Endothelial cell of umbilical vein (primary cell): ENCODE data around the gene RCOR3. TPM values are rescaled to one million over a fixed set of nuclear protein-coding genes. Genes with fewer than 3 reads are reported as not detected.

Experiments
- BruUV-seq: library from RNA; stranded (reverse); fragments of 400-500 nt; replicated peaks from 2 replicates; lab custom pipeline; 2021; lab: Mats Ljungman, UMichigan
- CTCF ChIA-PET: fragments of 300-600, 350-600 bp; sonication (Branson Sonifier 250); formaldehyde crosslinking; loops from one replicate; lab custom pipeline; 2021; ENCODE audit warnings: antibody characterized with exemption, inconsistent platforms; lab: Charles Lee
- POLR2A ChIA-PET: fragments of 300-600, 350-600 bp; sonication (Branson Sonifier 250); formaldehyde crosslinking; loops from one replicate; lab custom pipeline; 2021; ENCODE audit warnings: antibody characterized with exemption, inconsistent platforms; lab: Charles Lee
- DNase-seq: peaks from one replicate; pipeline ENCODE4 v3.0.0-alpha.2; 2011; ENCODE audit warnings: low read depth, low spot score
- FAIRE-seq: peaks from 2 replicates; lab custom pipeline; 2011; peaks lifted over from hg19 to GRCh38; lab: Jason Lieb, UNC
- H2AFZ ChIP-seq: 2 replicates; pipeline ENCODE4 v1.6.0; 2012; ENCODE audit warnings: low read depth, low read length, control low read depth, inconsistent platforms
- H3K27ac ChIP-seq: 2 replicates; pipeline ENCODE4 v1.5.1; 2011; ENCODE audit warnings: low read depth, mild to moderate bottlenecking, control low read depth, low read length, moderate library complexity; ENCODE audit not compliant: insufficient read depth
- H3K27me3 ChIP-seq, 2 experiments: 2 replicates each; pipeline versions ENCODE4 v1.6.0 to v1.6.1; 2011; ENCODE audit warnings: low read length in 2 of 2, mixed read lengths in 1 of 2; ENCODE audit not compliant: control insufficient read depth in 2 of 2, insufficient read depth in 2 of 2
- H3K36me3 ChIP-seq, 2 experiments: 2 replicates in 1 of 2; 3 replicates in 1 of 2; pipeline ENCODE4 v1.5.1; 2011; ENCODE audit warnings: low read length in 2 of 2, mild to moderate bottlenecking in 1 of 2, moderate library complexity in 1 of 2; ENCODE audit not compliant: control insufficient read depth in 2 of 2, insufficient read depth in 2 of 2; ENCODE audit errors: extremely low read depth in 1 of 2
- H3K4me1 ChIP-seq: 3 replicates; pipeline ENCODE4 v1.5.1; 2011; ENCODE audit warnings: mild to moderate bottlenecking, low read length; ENCODE audit not compliant: control insufficient read depth, insufficient read depth; ENCODE audit errors: extremely low read depth
- H3K4me2 ChIP-seq: 2 replicates; pipeline ENCODE4 v1.6.1; 2011; ENCODE audit warnings: low read length, control low read depth, mixed read lengths; ENCODE audit not compliant: insufficient read depth
- H3K4me3 ChIP-seq, 3 experiments: fragments of 200-600 bp in 1 of 3; sonication (generic), shearing (Covaris generic) in 1 of 3; replicated peaks in 1 of 3; 2 replicates each; pipeline ENCODE4 v1.5.1; 2011 to 2016; ENCODE audit warnings: control low read depth in 3 of 3, low read length in 3 of 3, mild to moderate bottlenecking in 2 of 3, inconsistent platforms in 1 of 3, low read depth in 1 of 3, moderate library complexity in 1 of 3; ENCODE audit not compliant: insufficient read depth in 1 of 3
- H3K79me2 ChIP-seq: 2 replicates; pipeline ENCODE4 v1.6.0; 2012; ENCODE audit warnings: low read length, inconsistent platforms; ENCODE audit not compliant: control insufficient read depth, insufficient read depth
- H3K9ac ChIP-seq: replicated peaks from 2 replicates; pipeline ENCODE3; 2011; ENCODE audit warnings: low read length, control low read depth; ENCODE audit not compliant: insufficient read depth; ENCODE audit errors: extremely low read depth
- H3K9me1 ChIP-seq: replicated peaks from 3 replicates; pipeline ENCODE4 v1.6.0; 2011; ENCODE audit warnings: mild to moderate bottlenecking, low read length; ENCODE audit not compliant: control insufficient read depth, insufficient read depth; ENCODE audit errors: extremely low read depth
- H3K9me3 ChIP-seq: replicated peaks from 2 replicates; pipeline ENCODE4 v1.5.1; 2012; ENCODE audit warnings: low read length, inconsistent platforms; ENCODE audit not compliant: control insufficient read depth, insufficient read depth
- H4K20me1 ChIP-seq: replicated peaks from 2 replicates; pipeline ENCODE3; 2011; ENCODE audit warnings: mild to moderate bottlenecking, low read length; ENCODE audit not compliant: control insufficient read depth, insufficient read depth; ENCODE audit errors: extremely low read depth
- CTCF ChIP-seq, 2 donors: IDR thresholded peaks; 1 replicate in 1 of 2; 2 replicates in 1 of 2; pipeline ENCODE4 v1.5.1; 2011; ENCODE audit warnings: low read length in 2 of 2, mild to moderate bottlenecking in 2 of 2, moderate library complexity in 2 of 2, control low read depth in 1 of 2, inconsistent platforms in 1 of 2, low read depth in 1 of 2; ENCODE audit not compliant: insufficient read depth in 1 of 2; ENCODE audit errors: extremely low read depth in 1 of 2
- EZH2 ChIP-seq: IDR thresholded peaks from 2 replicates; pipeline ENCODE4 v1.6.1; 2012; ENCODE audit warnings: borderline replicate concordance, low read depth, mild to moderate bottlenecking, moderate library complexity, low read length, inconsistent platforms; ENCODE audit not compliant: severe bottlenecking
- FOS ChIP-seq: IDR thresholded peaks from 2 replicates; pipeline ENCODE4 v1.6.1; 2011; ENCODE audit warnings: mild to moderate bottlenecking, low read length, moderate library complexity, borderline replicate concordance; ENCODE audit not compliant: insufficient read depth
- GATA2 ChIP-seq: IDR thresholded peaks from 2 replicates; pipeline ENCODE4 v1.7.0; 2011; ENCODE audit warnings: low read depth, mild to moderate bottlenecking, moderate library complexity, mixed read lengths, low read length; ENCODE audit not compliant: insufficient read length, insufficient read depth
- JUN ChIP-seq: IDR thresholded peaks from 2 replicates; pipeline ENCODE4 v1.6.1; 2011; ENCODE audit warnings: borderline replicate concordance, low read depth; ENCODE audit not compliant: insufficient read length, insufficient read depth
- MAX ChIP-seq: IDR thresholded peaks from 2 replicates; pipeline ENCODE4 v1.6.1; 2011; ENCODE audit not compliant: insufficient read depth, insufficient read length
- MYC ChIP-seq: IDR thresholded peaks from one replicate; pipeline ENCODE4 v1.6.1; 2011; ENCODE audit warnings: mild to moderate bottlenecking, low read depth, low read length
- POLR2A ChIP-seq: IDR thresholded peaks from 2 replicates; pipeline ENCODE4 v1.6.1; 2012; ENCODE audit warnings: low read depth, mild to moderate bottlenecking, control low read depth, low read length
- POLR2AphosphoS5 ChIP-seq: IDR thresholded peaks from 2 replicates; pipeline ENCODE4 v1.6.1; 2012; ENCODE audit warnings: low read depth, mild to moderate bottlenecking, control low read depth, low read length, moderate library complexity; ENCODE audit not compliant: insufficient read depth
- dilution Hi-C: fragments of 300-500 bp; cut with MboI; formaldehyde crosslinking; loops from one replicate; pipeline ENCODE4 v1.15.0; 2019; ENCODE audit warnings: low sequenced_read_pairs; ENCODE audit not compliant: extremely low pct_ligation_motif_present
- intact Hi-C: fragments of 100-400 bp; cut with micrococcal nuclease; formaldehyde crosslinking; loops from one replicate; pipeline ENCODE4 v1.10.0; 2022
- polyA plus RNA-seq, 4 experiments: library from polyadenylated mRNA; depleted of rRNA in 3 of 4; stranded (reverse) in 3 of 4; unstranded in 1 of 4; fragments of >200 nt; gene quantifications; 2 replicates each; pipeline versions ENCODE4 v1.2.1 to v1.2.3, GENCODE V29; 2011 to 2012; ENCODE audit warnings: missing spikeins in 1 of 4
- total RNA-seq: library from RNA; stranded (reverse); gene quantifications from 2 replicates; pipeline ENCODE4 v1.2.3, GENCODE V29; 2021

The RCOR3 gene
- total and polyA plus RNA-seq, 2 donors (not counting 3 experiments of a cell fraction or from before 2014, with no cell fraction given): 24.2 to 34.0 TPM

GRCh38 chr1:211296396-211296795 is 37.2 kb downstream of the RCOR3 start:
- intact Hi-C loops (no loop called here), dilution Hi-C loops (no loop called here)
- no peak overlapping the region for H3K27ac ChIP-seq
- no TSS peak for BruUV-seq
- H3K4me3 ChIP-seq: no peak overlapping the region
- DNase-seq (no peak), FAIRE-seq (no peak)
- ChIA-PET POLR2A (no interaction called here), CTCF (interaction anchor here (2.9 kb wide), 1 partner anchor 12 kb away, joined by 10 read pairs; no protein-coding TSS in a partner anchor)
- H2AFZ ChIP-seq: no peak overlapping the region
- no peak overlapping the region for H3K4me2 ChIP-seq
- no peaks in the 10 kb centered on the region for H3K4me1 ChIP-seq
- H3K27me3 ChIP-seq: no peaks in the 10 kb centered on the region
- H3K9ac ChIP-seq: no peak overlapping the region
- peaks cover 2 to 10% of the 10 kb centered on the region in 2 experiments for H3K36me3 ChIP-seq
- TF ChIP-seq MAX: no peak
- TF ChIP-seq POLR2A: no peak
- no peak for TF ChIP-seq MYC
- no peaks in the 10 kb centered on the region for H3K79me2 ChIP-seq
- no peaks in the 10 kb centered on the region for H3K9me1 ChIP-seq
- H4K20me1 ChIP-seq: no peaks in the 10 kb centered on the region
- H3K9me3 ChIP-seq: no peaks in the 10 kb centered on the region

GRCh38 chr1:211305044-211305443 is 45.9 kb downstream of the RCOR3 start:
- FAIRE-seq (no peak), DNase-seq (no peak)
- BruUV-seq: no TSS peak
- no peaks in the 10 kb centered on the region for H3K9me3 ChIP-seq
- dilution Hi-C loops (no loop called here), intact Hi-C loops (no loop called here)
- H3K27me3 ChIP-seq: no peaks in the 10 kb centered on the region
- ChIA-PET POLR2A (no interaction called here), CTCF (no interaction called here)
- H2AFZ ChIP-seq: no peak overlapping the region
- no peak overlapping the region for H3K27ac ChIP-seq
- TF ChIP-seq JUN (no peak), POLR2A (no peak), FOS (no peak), MAX (no peak), CTCF (IDR thresholded peaks at IDR 0.05; ENCODE audit: extremely low read depth in 1 of 2, insufficient read depth in 1 of 2, low read depth in 1 of 2, low read length in 2 of 2) (no peak), EZH2 (no peak), MYC (no peak), POLR2AphosphoS5 (no peak), GATA2 (no peak)
- H3K4me3 ChIP-seq: no peak overlapping the region
- no peaks in the 10 kb centered on the region for H4K20me1 ChIP-seq
- H3K36me3 ChIP-seq: peaks cover 3 to 6% of the 10 kb centered on the region in 2 experiments
- H3K9ac ChIP-seq: no peak overlapping the region
- no peaks in the 10 kb centered on the region for H3K79me2 ChIP-seq
- no peak overlapping the region for H3K4me2 ChIP-seq
- H3K4me1 ChIP-seq: peaks cover 11% of the 10 kb centered on the region
- H3K9me1 ChIP-seq: peaks cover 6% of the 10 kb centered on the region
